Endothelial cell of umbilical vein (primary cell): ENCODE measurements around the gene MRPL2. TPM values are rescaled to one million over a fixed set of nuclear protein-coding genes. Genes with fewer than 3 reads are reported as not detected.

Source experiments
- BruUV-seq: library from RNA; stranded (reverse); fragments of 400-500 nt; replicated peaks from 2 replicates; lab custom pipeline; 2021; lab: Mats Ljungman, UMichigan
- CTCF ChIA-PET: fragments of 300-600, 350-600 bp; sonication (Branson Sonifier 250); formaldehyde crosslinking; loops from one replicate; lab custom pipeline; 2021; ENCODE audit warnings: antibody characterized with exemption, inconsistent platforms; lab: Charles Lee
- POLR2A ChIA-PET: fragments of 300-600, 350-600 bp; sonication (Branson Sonifier 250); formaldehyde crosslinking; loops from one replicate; lab custom pipeline; 2021; ENCODE audit warnings: antibody characterized with exemption, inconsistent platforms; lab: Charles Lee
- DNase-seq: peaks from one replicate; pipeline ENCODE4 v3.0.0-alpha.2; 2011; ENCODE audit warnings: low read depth, low spot score
- FAIRE-seq: peaks from 2 replicates; lab custom pipeline; 2011; peaks lifted over from hg19 to GRCh38; lab: Jason Lieb, UNC
- H2AFZ ChIP-seq: 2 replicates; pipeline ENCODE4 v1.6.0; 2012; ENCODE audit warnings: low read depth, low read length, control low read depth, inconsistent platforms
- H3K27ac ChIP-seq: 2 replicates; pipeline ENCODE4 v1.5.1; 2011; ENCODE audit warnings: low read depth, mild to moderate bottlenecking, control low read depth, low read length, moderate library complexity; ENCODE audit not compliant: insufficient read depth
- H3K27me3 ChIP-seq, 2 experiments: 2 replicates each; pipeline versions ENCODE4 v1.6.0 to v1.6.1; 2011; ENCODE audit warnings: low read length in 2 of 2, mixed read lengths in 1 of 2; ENCODE audit not compliant: control insufficient read depth in 2 of 2, insufficient read depth in 2 of 2
- H3K36me3 ChIP-seq, 2 experiments: 2 replicates in 1 of 2; 3 replicates in 1 of 2; pipeline ENCODE4 v1.5.1; 2011; ENCODE audit warnings: low read length in 2 of 2, mild to moderate bottlenecking in 1 of 2, moderate library complexity in 1 of 2; ENCODE audit not compliant: control insufficient read depth in 2 of 2, insufficient read depth in 2 of 2; ENCODE audit errors: extremely low read depth in 1 of 2
- H3K4me1 ChIP-seq: 3 replicates; pipeline ENCODE4 v1.5.1; 2011; ENCODE audit warnings: mild to moderate bottlenecking, low read length; ENCODE audit not compliant: control insufficient read depth, insufficient read depth; ENCODE audit errors: extremely low read depth
- H3K4me2 ChIP-seq: 2 replicates; pipeline ENCODE4 v1.6.1; 2011; ENCODE audit warnings: low read length, control low read depth, mixed read lengths; ENCODE audit not compliant: insufficient read depth
- H3K4me3 ChIP-seq, 3 experiments: fragments of 200-600 bp in 1 of 3; sonication (generic), shearing (Covaris generic) in 1 of 3; replicated peaks in 1 of 3; 2 replicates each; pipeline ENCODE4 v1.5.1; 2011 to 2016; ENCODE audit warnings: control low read depth in 3 of 3, low read length in 3 of 3, mild to moderate bottlenecking in 2 of 3, inconsistent platforms in 1 of 3, low read depth in 1 of 3, moderate library complexity in 1 of 3; ENCODE audit not compliant: insufficient read depth in 1 of 3
- H3K79me2 ChIP-seq: 2 replicates; pipeline ENCODE4 v1.6.0; 2012; ENCODE audit warnings: low read length, inconsistent platforms; ENCODE audit not compliant: control insufficient read depth, insufficient read depth
- H3K9ac ChIP-seq: replicated peaks from 2 replicates; pipeline ENCODE3; 2011; ENCODE audit warnings: low read length, control low read depth; ENCODE audit not compliant: insufficient read depth; ENCODE audit errors: extremely low read depth
- H3K9me1 ChIP-seq: replicated peaks from 3 replicates; pipeline ENCODE4 v1.6.0; 2011; ENCODE audit warnings: mild to moderate bottlenecking, low read length; ENCODE audit not compliant: control insufficient read depth, insufficient read depth; ENCODE audit errors: extremely low read depth
- H3K9me3 ChIP-seq: replicated peaks from 2 replicates; pipeline ENCODE4 v1.5.1; 2012; ENCODE audit warnings: low read length, inconsistent platforms; ENCODE audit not compliant: control insufficient read depth, insufficient read depth
- H4K20me1 ChIP-seq: replicated peaks from 2 replicates; pipeline ENCODE3; 2011; ENCODE audit warnings: mild to moderate bottlenecking, low read length; ENCODE audit not compliant: control insufficient read depth, insufficient read depth; ENCODE audit errors: extremely low read depth
- EZH2 ChIP-seq: IDR thresholded peaks from 2 replicates; pipeline ENCODE4 v1.6.1; 2012; ENCODE audit warnings: borderline replicate concordance, low read depth, mild to moderate bottlenecking, moderate library complexity, low read length, inconsistent platforms; ENCODE audit not compliant: severe bottlenecking
- FOS ChIP-seq: IDR thresholded peaks from 2 replicates; pipeline ENCODE4 v1.6.1; 2011; ENCODE audit warnings: mild to moderate bottlenecking, low read length, moderate library complexity, borderline replicate concordance; ENCODE audit not compliant: insufficient read depth
- GATA2 ChIP-seq: IDR thresholded peaks from 2 replicates; pipeline ENCODE4 v1.7.0; 2011; ENCODE audit warnings: low read depth, mild to moderate bottlenecking, moderate library complexity, mixed read lengths, low read length; ENCODE audit not compliant: insufficient read length, insufficient read depth
- JUN ChIP-seq: IDR thresholded peaks from 2 replicates; pipeline ENCODE4 v1.6.1; 2011; ENCODE audit warnings: borderline replicate concordance, low read depth; ENCODE audit not compliant: insufficient read length, insufficient read depth
- MYC ChIP-seq: IDR thresholded peaks from one replicate; pipeline ENCODE4 v1.6.1; 2011; ENCODE audit warnings: mild to moderate bottlenecking, low read depth, low read length
- POLR2A ChIP-seq: IDR thresholded peaks from 2 replicates; pipeline ENCODE4 v1.6.1; 2012; ENCODE audit warnings: low read depth, mild to moderate bottlenecking, control low read depth, low read length
- POLR2AphosphoS5 ChIP-seq: IDR thresholded peaks from 2 replicates; pipeline ENCODE4 v1.6.1; 2012; ENCODE audit warnings: low read depth, mild to moderate bottlenecking, control low read depth, low read length, moderate library complexity; ENCODE audit not compliant: insufficient read depth
- dilution Hi-C: fragments of 300-500 bp; cut with MboI; formaldehyde crosslinking; loops from one replicate; pipeline ENCODE4 v1.15.0; 2019; ENCODE audit warnings: low sequenced_read_pairs; ENCODE audit not compliant: extremely low pct_ligation_motif_present
- intact Hi-C: fragments of 100-400 bp; cut with micrococcal nuclease; formaldehyde crosslinking; loops from one replicate; pipeline ENCODE4 v1.10.0; 2022
- polyA plus RNA-seq, 4 experiments: library from polyadenylated mRNA; depleted of rRNA in 3 of 4; stranded (reverse) in 3 of 4; unstranded in 1 of 4; fragments of >200 nt; gene quantifications; 2 replicates each; pipeline versions ENCODE4 v1.2.1 to v1.2.3, GENCODE V29; 2011 to 2012; ENCODE audit warnings: missing spikeins in 1 of 4
- total RNA-seq: library from RNA; stranded (reverse); gene quantifications from 2 replicates; pipeline ENCODE4 v1.2.3, GENCODE V29; 2021
- TF ChIP-seq, protein P1 (sequence below): IDR thresholded peaks from 2 replicates; pipeline ENCODE4 v1.6.1; 2011; ENCODE audit not compliant: insufficient read depth, insufficient read length
- TF ChIP-seq, protein P2 (sequence below), 2 donors: IDR thresholded peaks; 1 replicate in 1 of 2; 2 replicates in 1 of 2; pipeline ENCODE4 v1.5.1; 2011; ENCODE audit warnings: low read length in 2 of 2, mild to moderate bottlenecking in 2 of 2, moderate library complexity in 2 of 2, control low read depth in 1 of 2, inconsistent platforms in 1 of 2, low read depth in 1 of 2; ENCODE audit not compliant: insufficient read depth in 1 of 2; ENCODE audit errors: extremely low read depth in 1 of 2

Gene MRPL2
- total and polyA plus RNA-seq, 2 donors (not counting 3 experiments of a cell fraction or from before 2014, with no cell fraction given) = 37.6 to 63.6 TPM

DNA sequence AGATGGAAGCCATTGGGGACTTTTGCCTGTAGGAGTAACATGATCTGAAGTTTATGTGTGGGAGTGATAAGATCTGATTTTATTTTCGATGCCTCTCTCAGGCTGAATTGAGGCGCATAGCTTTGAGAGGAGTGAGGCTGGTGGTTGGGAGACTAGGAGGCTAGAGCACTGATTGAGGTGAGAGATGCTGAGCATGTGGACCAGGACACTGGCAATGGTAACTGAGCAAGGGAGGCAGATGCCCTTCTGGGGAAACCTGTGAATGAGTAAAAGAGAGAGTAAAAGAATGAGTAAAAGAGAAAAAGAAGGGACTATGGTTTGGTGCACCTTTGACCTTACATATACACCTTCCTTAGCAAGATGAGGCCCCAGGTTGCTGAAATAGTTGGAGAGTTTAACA is 34.8 kb downstream of the MRPL2 start:
- DNase-seq = no peak
- Histone ChIP-seq H3K4me2 (no peak overlapping the region), H3K9ac (no peak overlapping the region), H3K27ac (no peak overlapping the region), H2AFZ (no peak overlapping the region), H3K9me1 (no peaks in the 10 kb centered on the region), H3K79me2 (peaks cover 32% of the 10 kb centered on the region), H3K4me1 (no peaks in the 10 kb centered on the region), H3K27me3 (no peaks in the 10 kb centered on the region), H3K9me3 (no peaks in the 10 kb centered on the region), H4K20me1 (no peaks in the 10 kb centered on the region), H3K4me3 (no peak overlapping the region), H3K36me3 (peaks cover 16 to 29% of the 10 kb centered on the region in 2 experiments)
- dilution Hi-C loops (no loop called here), intact Hi-C loops (no loop called here)
- POLR2A ChIA-PET = interaction anchor here (0.6 kb wide), 1 partner anchor 114 kb away, joined by 12 read pairs; no protein-coding TSS in a partner anchor
- CTCF ChIA-PET = no interaction called here
- FAIRE-seq = no peak
- no TSS peak for BruUV-seq
- TF ChIP-seq FOS (no peak), MYC (no peak), POLR2AphosphoS5 (no peak), GATA2 (no peak), POLR2A (no peak), EZH2 (no peak), JUN (no peak)
- TF ChIP-seq, protein P1, sequence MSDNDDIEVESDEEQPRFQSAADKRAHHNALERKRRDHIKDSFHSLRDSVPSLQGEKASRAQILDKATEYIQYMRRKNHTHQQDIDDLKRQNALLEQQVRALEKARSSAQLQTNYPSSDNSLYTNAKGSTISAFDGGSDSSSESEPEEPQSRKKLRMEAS = no peak
- TF ChIP-seq, protein P2, sequence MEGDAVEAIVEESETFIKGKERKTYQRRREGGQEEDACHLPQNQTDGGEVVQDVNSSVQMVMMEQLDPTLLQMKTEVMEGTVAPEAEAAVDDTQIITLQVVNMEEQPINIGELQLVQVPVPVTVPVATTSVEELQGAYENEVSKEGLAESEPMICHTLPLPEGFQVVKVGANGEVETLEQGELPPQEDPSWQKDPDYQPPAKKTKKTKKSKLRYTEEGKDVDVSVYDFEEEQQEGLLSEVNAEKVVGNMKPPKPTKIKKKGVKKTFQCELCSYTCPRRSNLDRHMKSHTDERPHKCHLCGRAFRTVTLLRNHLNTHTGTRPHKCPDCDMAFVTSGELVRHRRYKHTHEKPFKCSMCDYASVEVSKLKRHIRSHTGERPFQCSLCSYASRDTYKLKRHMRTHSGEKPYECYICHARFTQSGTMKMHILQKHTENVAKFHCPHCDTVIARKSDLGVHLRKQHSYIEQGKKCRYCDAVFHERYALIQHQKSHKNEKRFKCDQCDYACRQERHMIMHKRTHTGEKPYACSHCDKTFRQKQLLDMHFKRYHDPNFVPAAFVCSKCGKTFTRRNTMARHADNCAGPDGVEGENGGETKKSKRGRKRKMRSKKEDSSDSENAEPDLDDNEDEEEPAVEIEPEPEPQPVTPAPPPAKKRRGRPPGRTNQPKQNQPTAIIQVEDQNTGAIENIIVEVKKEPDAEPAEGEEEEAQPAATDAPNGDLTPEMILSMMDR (IDR thresholded peaks at IDR 0.05; ENCODE audit: extremely low read depth in 1 of 2, insufficient read depth in 1 of 2, low read depth in 1 of 2, low read length in 2 of 2) = no peak
